HT-29 (cell line): ENCODE results near the gene HOOK2. TPM values are rescaled to one million over a fixed set of nuclear protein-coding genes. Genes with fewer than 3 reads are reported as not detected.
"Not testable (repeated sequence)": the region's sequence is repeated elsewhere in the genome, so short reads cannot be mapped to it uniquely, and the experiment has no call there.

Experiments
- DNase-seq: peaks from one replicate; pipeline ENCODE4 v3.0.0-alpha.2; 2015; ENCODE audit warnings: low spot score
- total RNA-seq: library from RNA; depleted of rRNA; stranded (reverse); fragments of >200 nt; shearing (Covaris generic); gene quantifications from 2 replicates; pipeline ENCODE4 v1.2.3, GENCODE V29; 2014

HOOK2 gene
- total RNA-seq, 1 experiment from 2014 or later: 64.1 TPM

DNA sequence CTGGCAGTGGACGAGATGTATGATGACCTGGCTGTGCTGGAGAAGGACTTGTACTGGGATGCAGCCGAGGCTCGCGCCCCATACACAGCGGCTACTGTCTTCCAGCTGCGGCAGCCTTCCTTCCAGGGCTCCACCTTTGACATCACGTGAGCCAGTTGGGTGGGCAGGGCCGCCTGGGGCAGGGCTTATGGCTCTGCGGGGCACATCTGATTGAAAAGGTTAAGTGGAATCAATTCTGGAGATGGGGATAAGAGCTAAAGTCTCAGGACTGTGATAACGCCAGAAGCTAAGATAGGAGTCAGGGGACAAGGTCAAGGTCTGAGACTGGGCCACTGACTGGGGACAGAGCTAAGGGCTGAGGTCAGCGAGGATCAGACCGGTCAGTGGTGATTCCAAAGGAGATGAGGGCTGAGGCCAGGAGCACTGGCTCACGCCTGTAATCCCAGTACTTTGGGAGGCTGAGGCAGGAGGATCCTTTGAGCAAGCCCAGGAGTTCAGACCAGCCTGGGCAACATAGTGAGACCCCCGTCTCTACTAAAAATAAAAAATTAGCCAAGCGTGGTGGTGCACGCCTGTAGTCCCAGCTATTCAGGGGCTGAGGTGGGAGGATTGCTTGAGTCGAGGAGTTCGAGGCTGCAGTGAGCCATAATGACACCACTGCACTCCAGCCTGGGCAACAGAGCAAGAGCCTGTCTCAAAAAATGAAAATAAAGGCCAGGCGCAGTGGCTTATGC lies 19.0 kb downstream of the HOOK2 start:
- no peak for DNase-seq

GRCh38 chr19:12754465-12755196 lies 20.7 kb downstream of the HOOK2 start:
- no peak for DNase-seq

DNA sequence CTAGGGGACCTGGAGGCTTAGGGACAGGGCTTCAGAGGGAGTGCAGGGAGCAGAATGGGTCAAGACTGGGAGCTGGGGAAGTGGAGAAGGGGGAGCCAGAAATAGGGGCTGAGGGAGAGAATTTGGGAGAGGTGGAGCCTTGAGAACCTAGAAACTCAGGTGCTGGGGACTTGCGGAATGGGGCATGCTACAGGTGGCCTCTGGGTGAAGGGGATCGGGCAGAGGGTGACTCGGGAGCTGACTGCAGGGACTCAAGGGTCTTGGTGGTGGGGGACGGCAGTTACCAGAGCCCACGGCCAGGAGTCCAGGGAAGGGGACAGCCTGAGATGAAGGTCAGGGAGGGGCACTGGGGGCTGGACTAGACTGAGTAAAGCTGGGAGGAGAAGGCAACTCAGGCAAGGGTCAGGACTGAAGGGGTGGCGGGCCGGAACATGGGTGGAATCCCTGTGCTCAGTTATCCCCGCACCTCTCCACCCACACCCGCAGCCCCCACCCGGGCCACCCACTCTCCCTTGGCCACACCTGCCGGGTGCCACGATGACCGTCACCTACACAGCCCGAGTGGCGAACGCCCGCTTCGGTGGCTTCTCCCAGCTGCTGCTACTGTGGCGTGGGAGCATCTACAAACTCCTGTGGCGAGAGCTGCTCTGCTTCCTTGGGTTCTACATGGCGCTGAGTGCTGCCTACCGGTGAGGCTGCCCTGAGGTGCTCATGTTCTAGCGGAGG lies 23.1 kb downstream of the HOOK2 start:
- no peak for DNase-seq

DNA sequence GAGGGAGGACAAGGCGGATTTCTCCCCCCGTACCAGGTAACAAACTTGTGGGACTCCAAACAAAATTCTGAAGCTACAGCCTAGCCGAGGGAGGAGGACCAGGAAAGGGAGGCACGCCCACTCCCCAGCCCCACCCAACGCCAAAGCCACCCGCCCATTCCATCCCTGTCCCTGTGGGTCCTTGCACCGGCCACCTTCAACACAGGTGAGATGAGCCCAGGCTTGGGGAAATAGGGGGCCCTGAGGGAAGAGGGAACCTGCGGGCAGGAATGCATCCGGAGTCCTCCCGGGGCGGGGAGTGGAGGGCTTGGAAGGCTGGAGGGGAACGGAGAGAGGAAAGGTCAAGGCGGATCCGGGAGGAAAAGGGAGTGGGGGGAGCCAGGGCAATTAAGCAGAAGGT lies 23.7 kb downstream of the HOOK2 start, which contains the start of gene BEST2:
BEST2 (plus strand) TSS at position 157 of the 400 bp plus-strand sequence. CDS start 802 bp downstream, outside the sequence.
- DNase-seq: no peak

DNA sequence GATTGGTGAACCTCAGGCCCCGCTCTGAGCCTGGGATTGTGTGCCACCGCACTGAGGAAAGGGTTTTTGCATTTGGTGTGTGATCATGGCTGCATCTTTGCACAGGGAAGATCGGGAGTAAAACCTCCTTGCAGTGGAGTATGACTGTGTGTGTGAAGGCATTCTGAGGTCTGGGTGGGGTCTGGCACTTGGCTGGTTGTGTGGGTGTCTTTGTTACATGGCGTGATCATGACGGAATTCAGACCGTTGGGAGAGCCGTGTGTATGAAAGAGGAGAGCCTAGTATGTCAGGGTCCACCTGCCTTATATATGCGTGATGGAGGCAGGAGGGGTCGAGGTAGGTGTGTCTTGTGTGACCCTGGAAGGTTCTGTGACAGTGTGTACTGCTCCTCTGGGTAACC lies 24.5 kb downstream of the HOOK2 start:
- DNase-seq: no peak

GRCh38 chr19:12749938-12750521 lies 25.3 kb downstream of the HOOK2 start:
- no peak for DNase-seq

GRCh38 chr19:12748489-12748888 lies 26.9 kb downstream of the HOOK2 start:
- DNase-seq: no peak

GRCh38 chr19:12745166-12745897 lies 30.0 kb downstream of the HOOK2 start:
- no peak for DNase-seq

DNA sequence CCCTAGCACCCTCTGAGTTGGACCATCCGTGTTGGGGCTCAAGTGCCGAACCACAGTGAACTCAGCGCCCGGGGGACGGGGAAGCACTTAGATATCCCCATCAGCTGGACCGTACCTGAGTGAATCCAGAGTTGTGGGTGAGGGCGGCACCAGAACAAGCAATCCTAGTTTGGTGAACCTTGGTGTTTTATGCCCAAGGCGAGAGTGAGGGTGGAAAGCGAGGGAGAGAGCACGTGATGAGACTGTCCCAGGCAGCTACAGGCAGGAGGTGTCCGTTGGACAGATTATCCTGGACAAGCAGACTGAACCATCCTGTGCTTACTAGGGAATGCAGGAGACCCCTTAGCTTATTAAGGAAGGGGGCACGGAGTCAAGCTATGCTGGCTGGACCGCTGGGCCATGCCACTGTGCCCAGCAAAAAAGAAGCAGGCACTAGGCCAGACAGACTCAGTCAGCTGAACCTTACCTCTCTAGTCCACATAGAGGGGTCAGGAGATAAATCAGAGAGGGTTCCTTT lies 37.5 kb downstream of the HOOK2 start:
- DNase-seq: no peak

DNA sequence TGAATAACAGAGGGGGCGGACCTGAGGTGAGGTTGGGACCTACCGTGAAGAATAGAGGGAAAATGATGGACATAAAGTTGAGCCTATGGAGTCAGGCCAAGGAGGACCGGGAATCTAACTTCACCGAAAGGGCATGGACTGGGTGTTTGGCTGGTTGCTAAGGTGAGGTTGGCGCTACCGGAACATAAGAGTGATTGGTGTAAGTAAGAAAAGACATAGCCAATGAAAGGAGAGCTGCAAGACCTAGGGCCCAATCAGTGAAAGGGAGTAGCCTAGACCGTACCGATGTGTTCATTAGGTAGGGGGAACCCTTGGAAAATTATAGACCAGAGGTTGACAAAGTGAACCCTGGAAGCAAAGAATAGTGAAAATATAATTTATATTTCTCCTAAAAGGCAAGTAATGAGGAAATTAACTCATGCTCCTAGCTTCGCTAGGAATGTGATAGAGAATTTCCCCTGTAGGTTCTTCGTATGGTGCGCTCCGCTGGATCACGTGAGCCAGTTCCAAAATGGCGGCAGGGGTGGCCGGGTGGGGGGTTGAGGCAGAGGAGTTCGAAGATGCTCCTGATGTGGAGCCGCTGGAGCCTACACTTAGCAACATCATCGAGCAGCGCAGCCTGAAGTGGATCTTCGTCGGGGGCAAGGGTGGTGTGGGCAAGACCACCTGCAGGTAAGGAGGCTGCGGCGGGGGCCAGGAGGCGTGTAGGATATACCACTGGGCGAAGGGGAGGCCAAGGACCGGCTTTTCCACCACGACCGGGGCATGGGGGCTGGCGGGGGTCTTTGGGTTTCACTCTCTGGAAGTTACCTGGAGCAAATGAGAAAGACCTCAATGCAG lies 38.1 kb downstream of the HOOK2 start, which contains the start of gene GET3:
GET3 (plus strand) TSS at position 503 of the 840 bp plus-strand sequence; CDS start at position 512, 9 bp downstream.
- peak; percentile 94 for DNase-seq

DNA sequence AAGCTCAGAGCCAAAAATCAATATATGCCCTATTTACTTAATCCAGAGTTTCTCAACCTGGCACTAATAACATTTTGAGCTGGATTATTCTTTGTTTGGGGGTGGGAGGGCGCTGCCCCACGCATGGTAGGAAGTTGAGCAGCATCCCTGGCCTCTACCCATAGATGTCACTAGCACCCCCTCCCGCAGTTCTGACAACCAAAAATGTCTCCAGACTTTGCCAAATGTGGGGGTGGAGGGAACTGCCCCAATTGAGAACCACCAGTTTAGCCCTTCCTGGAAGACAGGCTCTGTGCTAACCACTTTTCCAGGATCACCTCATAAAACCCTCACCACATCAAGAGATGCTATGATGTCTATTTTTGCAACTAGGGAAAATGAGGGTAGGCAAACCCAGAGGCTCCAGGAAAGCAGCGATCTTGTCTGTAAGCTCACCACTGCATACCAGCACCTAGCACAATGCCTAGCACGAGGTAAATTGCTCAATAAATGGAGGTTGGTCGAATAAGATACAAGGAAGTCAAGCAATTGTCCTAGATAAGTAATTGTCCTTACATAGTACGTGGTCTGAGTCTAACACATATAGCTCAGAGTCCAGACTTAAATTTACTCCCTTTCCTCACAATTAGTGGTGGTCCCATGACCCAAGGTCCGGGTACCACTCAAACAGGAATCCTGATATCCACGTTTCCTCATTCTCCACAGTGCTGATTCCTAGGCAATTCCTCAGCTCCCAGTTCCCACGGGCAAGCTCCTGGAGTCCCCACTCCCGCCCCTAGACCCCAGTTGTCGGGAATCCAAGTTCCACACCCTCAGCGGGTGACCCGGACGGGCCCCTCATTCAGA lies 41.8 kb downstream of the HOOK2 start:
- peak; percentile 25 for DNase-seq

DNA sequence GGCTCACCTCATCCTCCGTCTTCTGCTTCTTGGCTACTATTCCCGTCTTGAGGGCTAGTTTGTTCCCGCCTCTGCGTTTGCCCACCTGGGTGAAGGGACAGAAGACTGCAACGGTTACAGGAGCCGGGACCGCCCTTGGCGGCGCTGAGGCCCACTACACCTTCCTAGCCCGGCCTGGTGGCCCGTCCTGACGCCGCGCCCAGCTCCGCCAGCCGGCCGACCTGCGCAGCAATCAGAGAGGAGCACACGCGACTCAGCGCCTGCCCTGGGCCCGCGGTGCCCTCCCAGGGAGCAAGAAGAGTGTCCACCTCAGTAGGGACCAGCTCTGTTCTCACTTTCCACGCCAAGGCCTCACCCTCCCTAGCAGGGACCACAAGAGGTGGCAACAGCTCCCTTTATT lies 44.0 kb downstream of the HOOK2 start:
- DNase-seq: no peak

DNA sequence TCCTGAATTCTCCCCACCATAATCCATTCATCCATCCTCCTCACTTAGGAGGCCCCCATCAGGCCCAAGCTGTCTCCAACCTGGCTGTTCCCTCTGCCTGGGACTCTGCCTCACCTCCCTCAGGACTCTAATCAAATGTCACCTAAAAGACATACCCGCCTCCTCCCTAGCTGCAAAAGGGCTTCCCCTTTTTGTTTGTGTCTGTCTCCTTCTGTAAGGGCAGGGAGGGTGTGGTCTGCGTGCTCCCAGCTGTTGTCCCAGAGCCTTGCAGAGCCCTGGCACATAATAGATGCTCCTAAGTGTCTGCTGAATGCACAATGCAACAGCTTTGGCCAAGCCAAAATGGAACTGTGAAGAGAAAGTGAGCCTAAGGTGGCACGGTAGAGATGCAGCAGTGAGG lies 45.3 kb downstream of the HOOK2 start:
- no peak for DNase-seq

- DNase-seq: no peak
Observed at GRCh38 chr19:12727745-12728433, 47.5 kb downstream of the HOOK2 start.

DNA sequence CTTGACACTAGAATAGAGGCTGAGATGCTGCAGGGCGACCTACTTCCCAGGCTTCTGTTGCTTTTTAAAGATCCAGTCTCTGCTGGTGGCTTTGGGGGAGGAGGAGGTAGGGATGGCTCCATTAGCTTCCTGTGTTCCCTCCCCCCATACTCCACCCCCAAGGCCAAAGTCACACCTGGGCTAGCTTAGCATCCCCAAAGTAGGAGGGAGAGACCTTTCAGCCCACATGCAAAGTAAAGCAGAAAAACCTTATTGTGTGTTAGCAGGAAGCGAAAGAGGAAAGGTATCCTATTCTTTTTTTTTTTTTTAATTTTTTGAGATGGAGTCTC lies 48.4 kb downstream of the HOOK2 start:
- DNase-seq: no peak

DNA sequence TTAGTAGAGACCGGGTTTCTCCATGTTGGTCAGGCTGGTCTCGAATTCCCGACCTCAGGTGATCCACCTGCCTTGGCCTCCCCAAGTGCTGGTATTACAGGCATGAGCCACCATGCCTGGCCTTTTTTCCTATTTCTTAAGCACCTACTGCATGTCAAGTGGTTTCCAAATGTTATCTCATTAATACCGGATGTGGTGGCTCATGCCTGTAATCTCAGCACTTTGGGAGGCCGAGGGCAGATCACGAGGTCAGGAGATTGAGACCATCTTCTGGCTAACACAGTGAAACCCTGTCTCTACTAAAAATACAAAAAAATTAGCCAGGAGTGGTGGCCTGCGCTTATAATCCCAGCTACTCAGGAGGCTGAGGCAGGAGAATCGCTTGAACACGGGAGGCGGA lies 49.7 kb downstream of the HOOK2 start:
- not testable (repeated sequence) for DNase-seq

DNA sequence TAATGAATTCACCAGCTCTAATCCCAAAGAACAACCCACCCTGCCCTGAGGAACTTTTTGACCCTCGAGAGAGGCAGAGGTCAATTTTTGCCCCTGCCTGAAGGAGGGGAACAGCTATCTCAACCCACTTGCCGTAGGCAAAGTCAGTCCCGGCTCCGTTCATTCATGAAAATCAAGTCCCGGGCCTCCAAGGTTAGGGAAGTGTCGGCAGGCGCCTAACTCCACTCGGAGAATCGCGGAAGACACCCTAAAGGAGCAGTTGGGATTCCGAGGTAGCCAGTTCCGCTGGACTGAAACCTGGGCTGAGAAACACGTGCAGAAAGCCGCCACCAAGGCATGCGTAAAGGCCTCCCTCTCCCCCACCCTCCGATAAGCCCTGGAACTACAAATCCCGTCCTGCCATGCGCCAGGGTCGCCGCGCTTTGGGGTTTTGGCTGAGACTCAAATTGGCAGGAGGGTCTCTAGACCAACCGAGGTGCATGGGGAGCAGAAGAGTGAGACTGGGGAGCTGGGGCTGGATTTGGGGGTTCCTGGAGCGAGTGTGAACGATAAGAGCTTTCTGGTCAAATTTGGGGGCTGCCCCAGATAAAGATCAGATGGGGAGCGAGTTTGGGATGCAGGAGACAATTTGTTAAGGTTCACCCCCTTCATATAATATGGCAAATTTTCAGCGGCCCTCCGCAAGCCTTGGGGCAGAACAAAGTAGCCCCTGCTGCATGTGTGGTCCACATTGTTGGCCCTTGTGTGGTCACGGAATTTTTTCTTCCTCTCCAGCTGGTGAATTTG lies 51.5 kb downstream of the HOOK2 start, which contains the start of gene TNPO2:
TNPO2 (minus strand) TSS at position 292 of the 786 bp plus-strand sequence. CDS start 2,955 bp downstream, outside the sequence.
- DNase-seq: peak; percentile 48

DNA sequence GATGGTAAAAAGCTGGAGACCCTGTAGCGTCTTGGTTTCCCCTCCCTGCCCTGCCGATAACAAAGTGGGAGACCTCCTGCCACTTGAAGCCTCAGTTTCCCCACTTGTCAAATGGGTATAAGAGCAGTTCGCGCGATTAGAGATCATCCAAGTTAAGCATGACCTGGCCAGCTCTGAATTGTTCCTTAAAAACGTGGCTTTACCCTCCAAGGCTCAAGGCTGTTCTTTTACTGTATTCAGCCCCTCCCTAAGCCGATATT lies 52.0 kb downstream of the HOOK2 start:
- no peak for DNase-seq
